COLO829 (cell line): ENCODE measurements around the gene PCDHGA11.
"Not testable (repeated sequence)": the region's sequence is repeated elsewhere in the genome, so short reads cannot be mapped to it uniquely, and the experiment has no call there.

Source experiments
- DNase-seq: peaks from one replicate; pipeline ENCODE4 v3.0.0; 2012; ENCODE audit warnings: low spot score

PCDHGA11 gene

GRCh38 chr5:141431286-141431685 lies 10.4 kb downstream of the PCDHGA11 start:
- DNase-seq: no peak

- DNase-seq: not testable (repeated sequence)
These were observed 11.5 kb downstream of the PCDHGA11 start for GRCh38 chr5:141432308-141432707.

GRCh38 chr5:141432726-141433125 lies 11.9 kb downstream of the PCDHGA11 start:
- DNase-seq: not testable (repeated sequence)

- no peak for DNase-seq
These were observed 13.2 kb downstream of the PCDHGA11 start for GRCh38 chr5:141434006-141434405.

- DNase-seq: no peak
These were observed 16.4 kb downstream of the PCDHGA11 start for GRCh38 chr5:141437221-141437620.

GRCh38 chr5:141439411-141440141 lies 18.7 kb downstream of the PCDHGA11 start:
- no peak for DNase-seq

- DNase-seq: no peak
These were observed 19.5 kb downstream of the PCDHGA11 start for GRCh38 chr5:141440341-141440740.

GRCh38 chr5:141441571-141442170 lies 20.8 kb downstream of the PCDHGA11 start:
- DNase-seq: no peak

GRCh38 chr5:141465351-141465750 lies 44.5 kb downstream of the PCDHGA11 start:
- no peak for DNase-seq
